Endodermal cell (in vitro differentiated cells): ENCODE results near the gene TBC1D12. TPM values are rescaled to one million over a fixed set of nuclear protein-coding genes. Genes with fewer than 3 reads are reported as not detected.
A peak's percentile ranks its signal among the peaks of the same experiment; 100 is the strongest.
"Not testable (repeated sequence)": the region's sequence is repeated elsewhere in the genome, so short reads cannot be mapped to it uniquely, and the experiment has no call there.

Source experiments
- DNase-seq: peaks from one replicate; pipeline ENCODE4 v3.0.0-alpha.2; 2017
- H3K27ac ChIP-seq: 2 replicates; pipeline ENCODE4 v1.5.1; 2013; ENCODE audit warnings: mild to moderate bottlenecking, low read depth, low read length, moderate library complexity
- H3K27me3 ChIP-seq: 2 replicates; pipeline ENCODE4 v1.6.1; 2013; ENCODE audit warnings: mild to moderate bottlenecking, low read length, moderate library complexity; ENCODE audit not compliant: insufficient read depth, control insufficient read depth, poor library complexity, severe bottlenecking
- H3K36me3 ChIP-seq: 2 replicates; pipeline ENCODE4 v1.7.0; 2013; ENCODE audit warnings: mild to moderate bottlenecking, low read length, moderate library complexity; ENCODE audit not compliant: control insufficient read depth, insufficient read depth
- H3K4me1 ChIP-seq: one replicate; pipeline ENCODE4 v1.7.0; 2013; ENCODE audit warnings: low read length; ENCODE audit not compliant: control insufficient read depth, insufficient read depth
- H3K4me3 ChIP-seq: 2 replicates; pipeline ENCODE4 v1.5.1; 2013; ENCODE audit warnings: mild to moderate bottlenecking, low read length, moderate library complexity
- H3K9ac ChIP-seq: 2 replicates; pipeline ENCODE4 v1.6.1; 2013; ENCODE audit warnings: mild to moderate bottlenecking, low read length, moderate library complexity; ENCODE audit not compliant: poor library complexity, severe bottlenecking; ENCODE audit errors: extremely low read depth
- H3K9me3 ChIP-seq: 2 replicates; pipeline ENCODE4 v1.6.1; 2013; ENCODE audit warnings: mild to moderate bottlenecking, low read length, moderate library complexity; ENCODE audit not compliant: control insufficient read depth
- H3K27ac Mint-ChIP-seq: 2 replicates; pipeline ENCODE4 v1.8.0; 2020; ENCODE audit warnings: mixed read lengths
- H3K27me3 Mint-ChIP-seq: 2 replicates; pipeline ENCODE4 v1.8.0; 2021; ENCODE audit warnings: mild to moderate bottlenecking, mixed read lengths; ENCODE audit not compliant: insufficient read depth
- H3K36me3 Mint-ChIP-seq: 2 replicates; pipeline ENCODE4 v1.8.0; 2020; ENCODE audit warnings: low read depth, mixed read lengths
- H3K4me1 Mint-ChIP-seq: 2 replicates; pipeline ENCODE4 v1.8.0; 2020; ENCODE audit warnings: mixed read lengths
- H3K4me3 Mint-ChIP-seq: 2 replicates; pipeline ENCODE4 v1.8.0; 2020; ENCODE audit warnings: mild to moderate bottlenecking, moderate library complexity, mixed read lengths
- H3K9me3 Mint-ChIP-seq: 2 replicates; pipeline ENCODE4 v1.8.0; 2020; ENCODE audit warnings: mild to moderate bottlenecking, mixed read lengths
- CTCF ChIP-seq: fragments of 200-600 bp; sonication (generic); conservative IDR thresholded peaks from 2 replicates; pipeline ENCODE4 v1.5.0; 2021; ENCODE audit warnings: antibody characterized with exemption, mild to moderate bottlenecking
- WGBS, 2 experiments: methylation state at CpG; one replicate each; pipeline versions ENCODE4 v1.1.5 to v1.1.7; 2013; ENCODE audit warnings: missing lambda C conversion rate in 2 of 2, mixed read lengths in 1 of 2; ENCODE audit not compliant: insufficient coverage in 1 of 2, insufficient read length in 1 of 2; 5-methylcytosine and 5-hydroxymethylcytosine counted together
- total RNA-seq, 2 donors: library from RNA; stranded (reverse); fragmentation: NEBNext Ultra II Directional in 1 of 2; extraction: Animal tissue kit (Norgen Biotek cat#: 25700) in 1 of 2; gene quantifications; 2 replicates in 1 of 2; 3 replicates in 1 of 2; pipeline ENCODE4 v1.2.1, GENCODE V29; 2021

TBC1D12 gene
- total RNA-seq, 2 donors from 2014 or later, result 7.0 to 7.4 TPM

GRCh38 chr10:94549221-94549620 lies 146.9 kb downstream of the TBC1D12 start:
- no peaks in the 10 kb centered on the region for H3K27me3 Mint-ChIP-seq
- H3K9me3 Mint-ChIP-seq, result no peaks in the 10 kb centered on the region
- peak overlapping the region; percentile 35 for H3K4me3 Mint-ChIP-seq
- H3K9ac ChIP-seq, result no peak overlapping the region
- H3K27ac Mint-ChIP-seq, result peak overlapping the region; percentile 61
- no peaks in the 10 kb centered on the region for H3K9me3 ChIP-seq
- H3K4me1 Mint-ChIP-seq, result peaks cover 17% of the 10 kb centered on the region
- DNase-seq, result no peak
- peaks cover 44% of the 10 kb centered on the region for H3K36me3 ChIP-seq
- peaks cover 44% of the 10 kb centered on the region for H3K36me3 Mint-ChIP-seq
- peaks cover under 1% of the 10 kb centered on the region for H3K4me1 ChIP-seq
- H3K27ac ChIP-seq, result no peak overlapping the region
- peak overlapping the region; percentile 95 for H3K4me3 ChIP-seq
- TF ChIP-seq CTCF, result no peak
- no peaks in the 10 kb centered on the region for H3K27me3 ChIP-seq

DNA sequence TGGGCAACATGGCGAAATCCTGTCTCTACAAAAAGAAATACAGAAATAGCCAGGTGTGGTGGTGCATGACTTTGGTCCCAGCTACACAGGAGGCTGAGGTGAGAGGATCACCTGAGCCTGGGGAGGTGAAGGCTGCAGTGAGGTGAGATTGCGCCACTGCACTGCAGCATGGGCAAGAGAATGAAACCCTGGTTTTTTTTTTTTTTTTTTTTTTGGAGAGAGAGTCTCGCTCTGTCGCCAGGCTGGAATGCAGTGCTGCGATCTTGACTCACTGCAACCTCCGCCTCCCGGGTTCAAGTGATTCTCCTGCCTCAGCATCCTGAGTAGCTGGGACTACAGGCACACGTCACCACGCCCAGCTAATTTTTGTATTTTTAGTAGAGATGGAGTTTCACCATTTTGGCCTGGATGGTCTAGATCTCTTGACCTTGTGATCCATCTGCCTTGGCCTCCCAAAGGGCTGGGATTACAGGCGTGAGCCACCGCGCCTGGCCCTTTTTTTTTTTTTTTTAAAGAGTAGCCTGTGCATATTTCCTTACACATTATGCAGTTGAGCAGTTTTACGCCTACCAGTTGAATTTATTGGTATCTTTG lies 165.5 kb downstream of the TBC1D12 start:
- H3K4me3 ChIP-seq, H3K27me3 Mint-ChIP-seq, H3K9ac ChIP-seq, DNase-seq, H3K9me3 ChIP-seq, H3K27ac ChIP-seq, H3K9me3 Mint-ChIP-seq, H3K27ac Mint-ChIP-seq, H3K4me3 Mint-ChIP-seq, H3K4me1 Mint-ChIP-seq, H3K27me3 ChIP-seq, H3K4me1 ChIP-seq: not testable (repeated sequence)
- H3K36me3 ChIP-seq, result peaks cover 87% of the 10 kb centered on the region
- peaks cover 80% of the 10 kb centered on the region for H3K36me3 Mint-ChIP-seq
- 97 to 98% methylated on average over 7 to 13 of the region's 13 CpGs for WGBS, 2 experiments

- TF ChIP-seq CTCF, result no peak
- Mint-ChIP-seq H3K9me3 (no peaks in the 10 kb centered on the region), H3K27ac (peak overlapping the region; percentile 60), H3K4me1 (no peaks in the 10 kb centered on the region), H3K4me3 (no peak overlapping the region), H3K27me3 (no peaks in the 10 kb centered on the region), H3K36me3 (peaks cover 82% of the 10 kb centered on the region)
- Histone ChIP-seq H3K9ac (no peak overlapping the region), H3K4me3 (no peak overlapping the region), H3K27ac (no peak overlapping the region), H3K9me3 (no peaks in the 10 kb centered on the region), H3K36me3 (peaks cover 84% of the 10 kb centered on the region), H3K27me3 (no peaks in the 10 kb centered on the region), H3K4me1 (no peaks in the 10 kb centered on the region)
- no peak for DNase-seq
Observed at GRCh38 chr10:94571081-94571480, 168.7 kb downstream of the TBC1D12 start.

GRCh38 chr10:94571528-94571927 lies 169.2 kb downstream of the TBC1D12 start:
- Mint-ChIP-seq H3K4me1 (no peaks in the 10 kb centered on the region), H3K27ac (no peak overlapping the region), H3K4me3 (no peak overlapping the region), H3K36me3 (peaks cover 82% of the 10 kb centered on the region), H3K9me3 (no peaks in the 10 kb centered on the region), H3K27me3 (no peaks in the 10 kb centered on the region)
- Histone ChIP-seq H3K27me3 (no peaks in the 10 kb centered on the region), H3K4me1 (no peaks in the 10 kb centered on the region), H3K4me3 (no peak overlapping the region), H3K9ac (no peak overlapping the region), H3K27ac (no peak overlapping the region), H3K36me3 (peaks cover 85% of the 10 kb centered on the region), H3K9me3 (no peaks in the 10 kb centered on the region)
- WGBS, 2 experiments, result 91 to 92% methylated on average over 2 of the region's 3 CpGs
- DNase-seq, result no peak
- TF ChIP-seq CTCF, result no peak
